Smooth muscle cell of the brain vasculature (primary cell): ENCODE data around the gene WDR26.
"Not testable (repeated sequence)": the region's sequence is repeated elsewhere in the genome, so short reads cannot be mapped to it uniquely, and the experiment has no call there.

Source experiments
- DNase-seq: peaks from one replicate; pipeline ENCODE4 v3.0.0-alpha.2; 2012; ENCODE audit warnings: low read depth, low spot score

The WDR26 gene

GRCh38 chr1:224434691-224435317 is at the start of gene WDR26:
Gene WDR26, minus strand, starts transcription at chr1:224434797.
- no peak for DNase-seq

DNA sequence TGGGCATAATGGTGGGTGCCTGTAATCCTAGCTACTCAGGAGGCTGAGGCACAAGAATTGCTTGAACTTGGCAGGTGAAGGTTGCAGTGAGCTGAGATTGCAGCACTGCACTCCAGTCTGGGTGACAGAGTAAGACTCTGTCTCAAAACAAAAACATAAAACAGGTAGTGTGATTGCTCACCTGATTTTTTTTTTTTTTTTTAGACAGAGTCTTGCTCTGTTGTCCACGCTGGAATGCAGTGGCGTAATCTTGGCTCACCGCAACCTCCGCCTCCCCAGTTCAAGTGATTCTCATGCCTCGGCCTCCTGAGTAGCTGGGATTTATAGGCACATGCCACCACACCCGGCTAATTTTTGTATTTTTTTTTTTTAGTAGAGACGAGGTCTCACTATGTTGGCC is 48.6 kb upstream of the WDR26 start:
- DNase-seq: not testable (repeated sequence)

GRCh38 chr1:224482619-224483018 is 48.0 kb upstream of the WDR26 start:
- DNase-seq: no peak

GRCh38 chr1:224481601-224482000 is 47.0 kb upstream of the WDR26 start:
- DNase-seq: no peak

DNA sequence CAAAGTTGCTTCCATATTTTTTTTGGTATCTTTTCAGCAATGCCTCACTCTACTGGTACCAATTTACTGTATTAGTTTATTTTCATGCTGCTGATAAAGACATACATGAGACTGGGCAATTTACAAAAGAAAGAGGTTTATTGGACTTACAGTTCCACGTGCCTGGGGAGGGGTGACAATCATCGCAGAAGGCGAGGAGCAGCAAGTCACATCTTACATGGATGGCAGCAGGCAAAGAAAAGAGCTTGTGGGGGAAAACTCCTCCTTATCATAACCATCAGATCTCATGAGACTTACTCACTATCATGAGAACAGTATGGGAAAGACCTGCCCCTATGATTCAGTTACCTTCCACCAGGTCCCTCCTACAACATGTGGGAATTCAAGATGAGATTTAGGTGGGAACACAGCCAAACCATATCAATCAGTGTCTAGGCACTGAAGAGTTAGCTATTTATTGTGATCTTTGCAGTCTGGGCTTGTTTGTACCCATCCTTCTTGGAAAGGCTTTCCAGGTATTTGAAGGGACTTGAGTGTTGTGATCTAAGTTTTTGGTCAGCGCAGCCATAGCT is 46.4 kb upstream of the WDR26 start:
- not testable (repeated sequence) for DNase-seq

GRCh38 chr1:224480200-224480599 is 45.6 kb upstream of the WDR26 start:
- not testable (repeated sequence) for DNase-seq

- no peak for DNase-seq
Measured at GRCh38 chr1:224472806-224473205, 38.2 kb upstream of the WDR26 start.

GRCh38 chr1:224466154-224466553 is 31.6 kb upstream of the WDR26 start:
- DNase-seq: no peak

DNA sequence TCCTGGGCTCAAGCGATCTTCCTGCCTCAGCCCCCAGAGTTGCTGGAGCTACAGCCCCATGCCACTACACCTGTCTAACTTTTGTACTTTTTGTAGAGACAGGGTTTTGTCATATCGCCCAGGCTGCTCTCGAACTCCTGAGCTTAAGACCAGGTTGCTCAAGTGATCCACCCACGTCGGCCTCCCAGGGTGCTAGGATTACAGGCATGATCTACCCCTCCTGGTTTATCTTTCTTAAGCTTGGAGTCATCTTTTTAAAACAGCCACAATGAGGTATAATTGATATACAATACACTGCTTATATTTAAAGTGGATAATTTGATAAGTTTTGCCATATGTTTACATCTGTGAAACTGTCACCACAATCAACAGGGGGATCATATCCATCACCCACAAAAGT is 25.4 kb upstream of the WDR26 start:
- DNase-seq: no peak

DNA sequence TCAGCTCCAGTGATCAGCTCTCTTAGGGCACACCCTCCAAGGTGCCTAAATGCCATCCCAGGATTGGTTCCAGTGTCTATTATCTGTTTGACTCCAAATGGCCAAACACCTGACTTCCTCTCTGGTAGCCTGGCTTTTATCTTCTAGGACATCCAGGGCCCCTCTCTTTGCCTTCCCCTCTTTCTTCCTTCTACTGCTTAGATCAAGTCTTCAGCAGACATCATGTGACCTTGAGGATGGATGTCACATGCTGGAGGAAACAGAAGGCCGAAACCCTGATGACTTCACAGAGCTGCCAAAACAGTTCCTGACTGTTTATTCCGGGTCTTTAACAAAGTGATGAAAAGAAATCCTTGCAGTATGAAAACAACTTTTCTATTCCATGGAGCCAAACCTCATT is 24.4 kb upstream of the WDR26 start:
- no peak for DNase-seq

DNA sequence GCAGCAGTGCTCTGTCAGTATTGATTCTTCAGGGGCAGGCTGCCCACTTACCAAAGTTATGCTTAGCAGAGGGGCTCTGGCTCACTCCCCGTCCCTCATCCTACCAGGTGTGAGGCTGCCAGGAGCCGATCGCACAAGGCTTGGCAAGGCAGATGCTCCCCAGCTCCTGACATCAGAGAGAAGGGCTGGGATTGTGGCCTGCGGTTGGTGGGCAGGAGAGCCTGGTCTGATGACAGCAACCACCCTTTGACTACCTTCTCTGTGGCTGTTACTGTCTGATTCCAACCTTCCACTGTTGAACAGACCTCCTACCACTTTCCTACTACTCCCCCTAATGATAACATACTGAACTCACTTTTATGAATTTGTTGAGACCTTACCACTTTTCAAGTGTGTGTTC is 23.7 kb upstream of the WDR26 start:
- DNase-seq: no peak

DNA sequence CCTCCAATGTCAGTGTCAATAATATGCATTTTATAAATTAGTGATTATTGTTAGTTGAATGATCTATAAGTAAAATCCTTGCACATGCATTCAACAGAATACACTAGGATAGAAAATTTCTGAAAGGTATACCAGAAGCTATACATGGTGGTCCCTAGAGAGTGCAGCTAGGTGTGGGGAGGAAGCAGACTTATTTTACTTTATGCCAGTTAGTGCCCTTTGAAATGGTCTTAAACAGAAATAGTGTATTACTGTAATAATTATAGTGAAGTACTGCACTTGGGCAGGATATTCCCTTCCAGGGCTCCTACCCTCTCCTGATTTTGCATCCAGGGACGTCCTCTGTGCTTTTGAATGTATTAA is 23.2 kb upstream of the WDR26 start:
- no peak for DNase-seq

GRCh38 chr1:224456637-224456953 is 22.0 kb upstream of the WDR26 start:
- DNase-seq: no peak

- no peak for DNase-seq
Measured at GRCh38 chr1:224454402-224455055, 19.9 kb upstream of the WDR26 start.

GRCh38 chr1:224450561-224451350 is 16.2 kb upstream of the WDR26 start:
- DNase-seq: no peak

DNA sequence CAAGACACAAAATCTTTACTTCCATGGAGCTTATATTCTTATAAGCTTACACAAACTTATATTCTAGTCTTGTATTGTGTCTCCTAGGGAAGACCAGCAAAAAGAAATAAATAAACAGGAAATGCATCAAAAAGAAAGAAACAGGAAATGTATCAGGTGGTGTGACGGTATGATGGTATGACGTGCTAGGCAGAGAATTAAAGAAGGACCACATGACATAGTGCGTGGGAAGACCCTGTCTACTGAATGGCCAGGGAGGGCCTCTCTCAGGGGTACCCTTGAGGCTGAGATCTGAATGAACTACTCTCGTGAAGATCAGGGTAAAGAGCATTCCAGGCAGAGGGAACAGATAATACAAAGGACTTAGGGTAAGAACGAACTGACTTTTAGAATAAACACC is 15.6 kb upstream of the WDR26 start:
- no peak for DNase-seq

- no peak for DNase-seq
Measured at GRCh38 chr1:224448453-224449017, 13.9 kb upstream of the WDR26 start.

GRCh38 chr1:224447971-224448370 is 13.4 kb upstream of the WDR26 start:
- DNase-seq: no peak

DNA sequence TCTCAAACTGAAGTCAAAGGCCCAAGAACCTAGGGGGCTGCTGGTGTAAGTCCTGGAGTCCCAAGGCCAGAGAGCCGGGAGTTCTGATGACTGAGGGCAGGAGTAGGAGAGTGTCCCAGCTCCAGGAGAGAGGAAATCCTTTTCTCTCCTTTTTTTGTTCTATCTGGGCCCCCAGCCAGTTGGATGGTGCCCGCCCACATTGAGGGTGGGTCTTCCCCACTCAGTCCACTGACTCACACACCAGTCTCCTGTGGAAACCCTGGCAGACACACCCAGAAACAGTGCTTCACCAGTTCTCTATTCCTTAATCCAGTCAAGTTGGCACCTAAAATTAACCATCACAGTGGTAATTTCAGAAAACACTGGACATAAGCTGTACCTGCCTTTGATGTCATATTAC is 12.7 kb upstream of the WDR26 start:
- DNase-seq: no peak

GRCh38 chr1:224438989-224439388 is 4.4 kb upstream of the WDR26 start:
- no peak for DNase-seq

DNA sequence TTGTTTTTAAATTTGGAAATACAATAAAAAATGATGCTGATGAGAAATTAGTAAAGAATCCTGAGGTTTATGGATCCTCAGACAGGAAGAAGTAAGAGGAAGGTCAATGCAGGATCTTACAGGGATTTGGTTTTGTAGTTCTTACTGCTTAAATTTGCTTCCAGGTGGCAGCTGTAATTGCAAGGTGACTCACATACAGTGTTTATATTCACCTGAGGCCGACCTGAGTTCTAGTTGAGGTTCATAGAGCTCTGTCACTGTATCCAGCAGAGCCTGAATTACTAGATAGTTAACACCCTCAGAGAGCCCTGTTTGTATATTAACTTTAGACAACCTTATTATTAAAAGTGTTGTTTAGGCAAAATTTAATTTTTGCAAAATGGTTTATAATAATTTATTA is 1.4 kb upstream of the WDR26 start:
- DNase-seq: no peak

DNA sequence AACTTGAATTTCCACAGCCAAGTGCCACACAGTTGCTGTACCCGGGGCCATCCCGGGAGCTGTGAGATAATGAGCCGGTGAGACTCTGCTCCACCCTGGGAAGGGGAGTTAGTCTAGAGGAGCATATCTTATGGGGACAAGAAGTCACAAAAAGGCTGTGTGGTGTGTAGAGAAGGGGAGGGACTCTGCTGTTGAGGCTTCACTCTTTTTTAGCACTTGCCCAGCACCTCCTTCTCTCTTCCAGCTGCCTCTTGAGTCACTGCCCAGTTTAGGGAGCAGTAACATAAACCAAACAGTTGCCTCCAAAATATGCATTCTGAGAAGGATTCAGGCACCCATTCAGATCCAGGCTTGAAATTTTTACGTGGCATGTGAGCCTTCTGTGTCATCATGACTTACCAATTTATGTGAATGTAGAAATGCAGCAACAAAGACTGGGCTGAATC is 744 bp upstream of the WDR26 start:
- DNase-seq: no peak
